ENCODE measurements around the gene TNN. TPM values are rescaled to one million over a fixed set of nuclear protein-coding genes. Genes with fewer than 3 reads are reported as not detected.

TNN gene
- total and polyA plus RNA-seq, 2 donors from 2014 or later = 0.26 TPM; not detected in 1

DNA sequence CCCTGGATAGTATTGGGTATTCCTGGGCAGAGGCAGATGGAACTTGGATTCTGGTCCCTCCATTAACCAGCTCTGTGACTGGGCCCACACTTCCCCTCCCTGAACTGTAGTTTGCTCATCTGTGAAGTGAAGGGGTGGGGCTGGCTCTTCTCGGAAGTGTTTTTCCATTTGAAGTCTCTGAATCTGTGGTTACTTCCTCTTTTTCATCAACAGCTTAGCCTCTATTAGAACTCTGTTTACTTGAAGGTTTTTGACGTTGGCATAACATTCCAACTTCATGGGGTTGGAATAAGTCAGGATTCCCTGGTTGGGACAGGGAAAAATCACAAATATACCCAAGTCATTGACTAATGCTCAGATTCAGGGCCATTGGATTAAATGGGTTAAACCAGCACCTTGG is 121.3 kb downstream of the TNN start:
- no peak overlapping the region for H3K27ac ChIP-seq (ENCODE audit: low read depth in 2 of 2, low read length in 2 of 2)

GRCh38 chr1:175191659-175192058 is 124.0 kb downstream of the TNN start:
- no peak for TF ChIP-seq CTCF (IDR thresholded peaks at IDR 0.05; ENCODE audit: borderline replicate concordance, extremely low read depth, insufficient read depth)
- no peak for FAIRE-seq
- Histone ChIP-seq H3K4me1 (ENCODE audit: control insufficient read depth in 2 of 3, insufficient read depth in 2 of 3, low read depth in 1 of 3, low read length in 3 of 3) (peaks cover 0 to 30% (median 16%) of the 10 kb centered on the region in 3 donors), H3K27me3 (ENCODE audit: control insufficient read depth, insufficient read depth, low read length) (no peaks in the 10 kb centered on the region), H3K9ac (ENCODE audit: low read length in 3 of 3) (peak overlapping the region; percentile 68 to 97 (median 94)), H3K9me3 (ENCODE audit: control insufficient read depth in 2 of 3, insufficient read depth in 1 of 3, low read length in 3 of 3) (no peaks in the 10 kb centered on the region), H3K36me3 (ENCODE audit: control insufficient read depth in 2 of 3, insufficient read depth in 3 of 3, low read length in 3 of 3) (no peaks in the 10 kb centered on the region), H3K27ac (ENCODE audit: low read depth in 2 of 2, low read length in 2 of 2) (peak overlapping the region; percentile 88 to 93), H3K4me3 (ENCODE audit: low read length in 3 of 3) (peak overlapping the region; percentile 71 to 98 (median 93))
- intact Hi-C loops (cut with DNase I) = no loop called here
- DNase-seq = peak in 1 of 5 donors; percentile 23

More for the DNA sequence above, 121.3 kb downstream of the TNN start:
- Histone ChIP-seq H3K27me3 (ENCODE audit: control insufficient read depth, insufficient read depth, low read length) (no peaks in the 10 kb centered on the region), H3K9ac (ENCODE audit: low read length in 3 of 3) (no peak overlapping the region), H3K4me1 (ENCODE audit: control insufficient read depth in 2 of 3, insufficient read depth in 2 of 3, low read depth in 1 of 3, low read length in 3 of 3) (peaks cover 0 to 33% (median 16%) of the 10 kb centered on the region in 3 donors), H3K36me3 (ENCODE audit: control insufficient read depth in 2 of 3, insufficient read depth in 3 of 3, low read length in 3 of 3) (no peaks in the 10 kb centered on the region), H3K4me3 (ENCODE audit: low read length in 3 of 3) (no peak overlapping the region), H3K9me3 (ENCODE audit: control insufficient read depth in 2 of 3, insufficient read depth in 1 of 3, low read length in 3 of 3) (no peaks in the 10 kb centered on the region)
- intact Hi-C loops (cut with DNase I) = no loop called here
- TF ChIP-seq CTCF (IDR thresholded peaks at IDR 0.05; ENCODE audit: borderline replicate concordance, extremely low read depth, insufficient read depth) = no peak
- no peak for DNase-seq
- FAIRE-seq = no peak

DNA sequence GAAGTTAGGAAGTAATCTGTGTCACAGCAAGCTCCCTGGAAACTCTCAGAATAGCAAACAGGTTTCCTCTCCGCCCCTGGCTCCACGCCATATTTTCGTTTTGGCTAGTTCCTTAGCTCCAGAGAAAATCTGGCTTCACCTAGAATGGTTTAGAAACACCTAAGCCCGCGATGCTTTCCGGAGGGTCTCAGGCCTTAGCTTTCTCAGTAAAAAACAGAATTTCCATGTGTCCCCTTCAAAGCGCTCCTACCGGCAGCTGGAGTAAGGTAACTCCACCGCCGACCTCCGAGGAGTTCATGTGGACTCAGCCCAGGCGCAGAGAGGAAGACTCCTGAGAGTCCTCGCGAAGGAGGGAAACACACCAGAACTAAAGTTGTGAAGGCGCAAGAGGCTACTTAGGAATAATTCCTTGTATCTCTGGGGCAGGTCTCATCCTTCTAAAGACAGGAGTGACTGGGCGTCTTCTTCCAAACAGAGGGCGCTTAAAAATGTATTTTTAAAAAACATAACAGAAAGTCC is 124.5 kb downstream of the TNN start:
- no peak for FAIRE-seq
- intact Hi-C loops (cut with DNase I) = no loop called here
- TF ChIP-seq CTCF (IDR thresholded peaks at IDR 0.05; ENCODE audit: borderline replicate concordance, extremely low read depth, insufficient read depth) = no peak

More for the DNA sequence above, 124.5 kb downstream of the TNN start:
- H3K4me3 ChIP-seq (ENCODE audit: low read length in 3 of 3) = peak overlapping the region; percentile 71 to 98 (median 93)
- no peaks in the 10 kb centered on the region for H3K9me3 ChIP-seq (ENCODE audit: control insufficient read depth in 2 of 3, insufficient read depth in 1 of 3, low read length in 3 of 3)
- peaks cover 0 to 25% (median 12%) of the 10 kb centered on the region in 3 donors for H3K4me1 ChIP-seq (ENCODE audit: control insufficient read depth in 2 of 3, insufficient read depth in 2 of 3, low read depth in 1 of 3, low read length in 3 of 3)
- H3K36me3 ChIP-seq (ENCODE audit: control insufficient read depth in 2 of 3, insufficient read depth in 3 of 3, low read length in 3 of 3) = no peaks in the 10 kb centered on the region
- peak; percentile 48 to 81 (median 77) for DNase-seq
- no peaks in the 10 kb centered on the region for H3K27me3 ChIP-seq (ENCODE audit: control insufficient read depth, insufficient read depth, low read length)
- peak overlapping the region; percentile 88 to 93 for H3K27ac ChIP-seq (ENCODE audit: low read depth in 2 of 2, low read length in 2 of 2)
- peak overlapping the region; percentile 68 to 97 (median 94) for H3K9ac ChIP-seq (ENCODE audit: low read length in 3 of 3)
